Right atrium auricular region (tissue), 2 donors: ENCODE measurements around the gene GAP43. TPM values are rescaled to one million over a fixed set of nuclear protein-coding genes. Genes with fewer than 3 reads are reported as not detected.
"Not testable (repeated sequence)": the region's sequence is repeated elsewhere in the genome, so short reads cannot be mapped to it uniquely, and the experiment has no call there.

Experiments
- DNase-seq: peaks from one replicate; pipeline ENCODE4 v3.0.0-alpha.2; 2019; ENCODE audit warnings: low spot score
- H3K27ac ChIP-seq, 2 donors: fragments of 200-600 bp; sonication (generic); 1 replicate in 1 of 2; 2 replicates in 1 of 2; pipeline ENCODE4 v1.5.1; 2016 to 2019
- H3K27me3 ChIP-seq, 2 donors: fragments of 200-600 bp; sonication (generic); one replicate each; pipeline versions ENCODE4 v1.5.1 to v1.6.0; 2017 to 2019
- H3K36me3 ChIP-seq: fragments of 200-600 bp; sonication (generic); one replicate; pipeline ENCODE4 v1.5.1; 2016
- H3K4me1 ChIP-seq, 2 donors: fragments of 200-600 bp; sonication (generic); one replicate each; pipeline versions ENCODE4 v1.5.1 to v1.6.0; 2017 to 2019
- H3K4me3 ChIP-seq, 2 donors: fragments of 200-600 bp; sonication (generic); 1 replicate in 1 of 2; 2 replicates in 1 of 2; pipeline ENCODE4 v1.5.1; 2017 to 2019; ENCODE audit warnings: mild to moderate bottlenecking in 1 of 2, moderate library complexity in 1 of 2
- H3K9me3 ChIP-seq, 2 donors: fragments of 200-600 bp; sonication (generic); one replicate each; pipeline ENCODE4 v1.5.1; 2019
- total RNA-seq, 2 donors: library from RNA; depleted of rRNA; stranded (reverse); fragments of >200 nt; gene quantifications; one replicate each; pipeline ENCODE4 v1.1.0, GENCODE V29; 2016
- TF ChIP-seq, protein P1 (sequence below), 2 donors: fragments of 200-600 bp; sonication (generic); IDR thresholded peaks; one replicate each; pipeline ENCODE4 v1.5.1; 2019; ENCODE audit warnings: antibody characterized with exemption in 2 of 2

Gene GAP43
- total RNA-seq, 2 donors from 2014 or later = 0.47 to 1.7 TPM

DNA sequence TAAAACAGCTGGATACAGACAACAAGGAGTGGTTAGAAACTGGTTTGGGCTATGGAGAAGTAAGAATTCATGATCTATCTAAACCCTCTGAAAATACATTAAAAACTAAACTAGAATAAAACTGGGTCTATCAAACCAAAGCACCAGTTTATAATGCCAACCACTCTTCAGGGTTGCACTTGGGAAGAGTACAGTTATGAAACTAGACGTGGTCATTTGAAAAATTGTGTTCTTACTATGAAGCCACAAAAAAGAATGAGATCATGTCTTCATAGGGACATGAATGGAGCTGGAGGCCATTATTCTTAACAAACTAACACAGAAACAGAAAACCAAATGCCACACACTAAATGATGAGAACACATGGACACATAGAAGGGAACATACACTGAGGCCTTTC is 103.8 kb downstream of the GAP43 start:
- Histone ChIP-seq H3K27ac (no peak overlapping the region), H3K4me3 (no peak overlapping the region), H3K9me3 (no peaks in the 10 kb centered on the region), H3K27me3 (no peaks in the 10 kb centered on the region), H3K36me3 (no peaks in the 10 kb centered on the region), H3K4me1 (no peaks in the 10 kb centered on the region)
- TF ChIP-seq, protein P1, sequence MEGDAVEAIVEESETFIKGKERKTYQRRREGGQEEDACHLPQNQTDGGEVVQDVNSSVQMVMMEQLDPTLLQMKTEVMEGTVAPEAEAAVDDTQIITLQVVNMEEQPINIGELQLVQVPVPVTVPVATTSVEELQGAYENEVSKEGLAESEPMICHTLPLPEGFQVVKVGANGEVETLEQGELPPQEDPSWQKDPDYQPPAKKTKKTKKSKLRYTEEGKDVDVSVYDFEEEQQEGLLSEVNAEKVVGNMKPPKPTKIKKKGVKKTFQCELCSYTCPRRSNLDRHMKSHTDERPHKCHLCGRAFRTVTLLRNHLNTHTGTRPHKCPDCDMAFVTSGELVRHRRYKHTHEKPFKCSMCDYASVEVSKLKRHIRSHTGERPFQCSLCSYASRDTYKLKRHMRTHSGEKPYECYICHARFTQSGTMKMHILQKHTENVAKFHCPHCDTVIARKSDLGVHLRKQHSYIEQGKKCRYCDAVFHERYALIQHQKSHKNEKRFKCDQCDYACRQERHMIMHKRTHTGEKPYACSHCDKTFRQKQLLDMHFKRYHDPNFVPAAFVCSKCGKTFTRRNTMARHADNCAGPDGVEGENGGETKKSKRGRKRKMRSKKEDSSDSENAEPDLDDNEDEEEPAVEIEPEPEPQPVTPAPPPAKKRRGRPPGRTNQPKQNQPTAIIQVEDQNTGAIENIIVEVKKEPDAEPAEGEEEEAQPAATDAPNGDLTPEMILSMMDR (IDR thresholded peaks at IDR 0.05) = no peak
- no peak for DNase-seq

DNA sequence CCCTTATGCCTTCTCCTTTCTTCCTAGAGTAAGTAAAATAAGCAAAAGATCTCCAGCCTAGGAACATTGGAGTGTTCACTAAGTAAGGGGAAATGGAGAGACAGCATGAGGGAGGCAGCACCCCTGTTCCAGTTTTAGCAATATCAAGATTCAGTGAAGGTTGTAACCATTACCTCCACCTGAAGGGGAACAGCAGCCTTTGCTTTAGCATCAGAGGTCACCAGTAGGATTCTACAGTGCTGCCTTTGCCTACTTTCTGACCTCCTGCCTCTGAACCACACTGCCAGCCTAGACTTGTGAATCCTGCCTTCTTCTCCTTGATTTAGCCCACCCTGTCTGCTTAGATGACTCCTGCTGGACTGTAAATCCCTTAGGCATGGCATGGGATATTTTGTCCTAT is 104.7 kb downstream of the GAP43 start:
- H3K27ac ChIP-seq = no peak overlapping the region
- no peaks in the 10 kb centered on the region for H3K4me1 ChIP-seq
- no peaks in the 10 kb centered on the region for H3K27me3 ChIP-seq
- TF ChIP-seq, protein P1 (IDR thresholded peaks at IDR 0.05) = no peak
- no peak for DNase-seq
- H3K4me3 ChIP-seq = no peak overlapping the region
- H3K36me3 ChIP-seq = no peaks in the 10 kb centered on the region
- no peaks in the 10 kb centered on the region for H3K9me3 ChIP-seq

DNA sequence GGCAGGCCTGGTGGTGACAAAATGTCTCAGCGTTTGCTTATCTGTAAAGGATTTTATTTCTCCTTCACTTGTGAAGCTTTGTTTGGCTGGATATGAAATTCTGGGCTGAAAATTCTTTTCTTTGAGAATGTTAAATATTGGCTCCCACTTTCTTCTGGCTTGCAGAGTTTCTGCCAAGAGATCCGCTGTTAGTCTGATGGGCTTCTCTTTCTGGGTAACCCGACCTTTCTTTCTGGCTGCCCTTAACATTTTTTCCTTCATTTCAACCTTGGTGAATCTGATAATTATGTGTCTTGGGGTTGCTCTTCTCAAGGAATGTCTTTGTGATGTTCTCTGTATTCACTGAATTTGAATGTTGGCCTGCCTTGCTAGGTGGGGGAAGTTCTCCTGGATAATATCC is 113.0 kb downstream of the GAP43 start:
- not testable (repeated sequence) for H3K4me3 ChIP-seq, H3K27ac ChIP-seq, H3K36me3 ChIP-seq, H3K9me3 ChIP-seq, H3K27me3 ChIP-seq, DNase-seq, H3K4me1 ChIP-seq

DNA sequence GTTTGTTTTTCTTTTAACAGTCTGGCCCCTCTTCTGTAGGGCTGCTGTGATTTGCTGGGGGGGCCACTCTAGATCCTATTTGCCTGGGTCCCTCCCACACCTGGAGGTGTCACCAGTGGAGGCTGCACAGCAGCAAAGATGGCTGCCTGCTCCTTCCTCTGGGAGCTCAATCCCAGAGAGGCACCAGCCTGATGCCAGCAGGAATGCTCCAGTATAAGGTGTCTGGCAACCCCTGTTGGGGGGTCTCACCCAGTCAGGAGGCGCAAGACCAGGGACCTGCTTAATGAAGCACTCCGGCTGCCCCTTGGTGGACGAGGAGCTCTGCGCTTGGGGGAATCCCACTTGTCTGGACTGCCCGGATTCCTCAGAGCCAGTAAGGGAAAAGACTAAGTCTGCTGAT is 118.3 kb downstream of the GAP43 start:
- no peaks in the 10 kb centered on the region for H3K36me3 ChIP-seq
- H3K27me3 ChIP-seq = no peaks in the 10 kb centered on the region
- TF ChIP-seq, protein P1 (IDR thresholded peaks at IDR 0.05) = no peak
- H3K4me3 ChIP-seq = no peak overlapping the region
- no peaks in the 10 kb centered on the region for H3K4me1 ChIP-seq
- DNase-seq = no peak
- no peak overlapping the region for H3K27ac ChIP-seq
- H3K9me3 ChIP-seq = peaks cover 0 to 6% of the 10 kb centered on the region in 2 donors

DNA sequence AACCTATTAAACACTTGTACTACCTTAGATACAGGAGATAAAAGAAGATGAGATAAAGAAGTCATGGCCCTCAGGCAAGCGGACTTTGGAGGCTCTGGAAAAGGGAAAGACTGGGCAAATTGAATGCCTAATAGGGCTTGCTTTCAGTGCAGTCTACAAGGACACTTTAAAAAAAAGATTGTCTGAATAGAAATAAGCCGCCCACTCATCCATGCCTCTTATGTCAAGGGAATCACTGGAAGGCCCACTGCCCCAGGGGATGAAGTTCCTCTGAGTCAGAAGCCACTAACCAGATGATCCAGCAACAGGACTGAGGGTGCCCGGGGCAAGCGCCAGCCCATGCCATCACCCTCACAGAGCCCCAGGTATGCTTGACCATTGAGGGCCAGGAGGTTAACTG is 121.2 kb downstream of the GAP43 start:
- H3K4me3 ChIP-seq, H3K27me3 ChIP-seq, H3K4me1 ChIP-seq, DNase-seq, H3K9me3 ChIP-seq, H3K27ac ChIP-seq, H3K36me3 ChIP-seq: not testable (repeated sequence)

DNA sequence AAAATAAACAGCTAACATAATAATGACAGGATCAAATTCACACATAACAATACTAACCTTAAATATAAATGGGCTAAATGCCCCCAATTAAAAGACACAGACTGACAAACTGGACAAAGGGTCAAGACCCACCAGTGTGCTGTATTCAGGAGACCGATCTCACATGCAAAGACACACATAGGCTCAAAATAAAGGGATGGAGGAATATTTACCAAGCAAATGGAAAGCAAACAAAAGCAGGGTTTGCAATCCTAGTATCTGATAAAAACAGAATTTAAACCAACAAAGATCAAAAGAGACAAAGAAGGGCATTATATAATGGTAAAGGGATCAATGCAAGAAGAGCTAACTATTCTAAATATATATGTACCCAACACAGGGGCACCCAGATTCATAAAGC is 129.7 kb downstream of the GAP43 start:
- not testable (repeated sequence) for H3K27ac ChIP-seq, H3K27me3 ChIP-seq, H3K4me3 ChIP-seq, DNase-seq, H3K4me1 ChIP-seq, H3K9me3 ChIP-seq, H3K36me3 ChIP-seq

DNA sequence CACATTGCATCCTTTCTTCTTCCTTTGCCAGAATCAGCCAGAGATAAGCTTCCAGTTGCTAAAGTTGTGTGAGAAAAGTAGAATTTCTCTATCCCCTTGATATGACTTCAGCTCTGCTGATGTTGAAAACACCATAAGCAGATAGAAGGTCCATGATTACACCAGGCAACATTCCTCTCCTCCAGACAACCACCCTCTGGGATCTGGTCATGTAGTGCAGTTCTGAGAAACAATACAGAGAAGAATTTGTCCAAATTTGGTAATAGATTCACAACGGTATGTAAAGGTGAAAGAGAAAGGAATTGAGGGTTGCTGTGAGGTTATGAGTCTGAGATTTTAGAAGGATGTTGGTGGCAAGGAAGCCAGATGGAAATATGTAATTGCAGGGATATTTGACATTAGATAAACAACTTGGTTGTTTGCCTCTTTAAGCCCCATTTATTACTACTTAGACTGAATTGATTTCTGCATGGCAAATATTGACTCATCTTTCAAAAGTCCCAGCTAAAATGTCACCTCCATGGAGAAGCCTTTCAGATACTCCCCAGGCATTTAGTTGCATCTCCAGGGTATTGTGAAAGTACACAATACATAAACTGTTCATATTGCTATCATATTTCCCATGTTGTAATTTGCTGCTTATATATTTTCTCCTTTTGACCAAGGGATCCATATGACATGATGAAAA is 134.9 kb downstream of the GAP43 start:
- Histone ChIP-seq H3K4me1 (peaks cover 0 to 4% of the 10 kb centered on the region in 2 donors), H3K4me3 (no peak overlapping the region), H3K27ac (no peak overlapping the region), H3K9me3 (no peaks in the 10 kb centered on the region), H3K36me3 (no peaks in the 10 kb centered on the region), H3K27me3 (no peaks in the 10 kb centered on the region)
- TF ChIP-seq, protein P1 (IDR thresholded peaks at IDR 0.05) = no peak
- DNase-seq = no peak
